Activated T-helper 1 cell treated with anti-CD3 and anti-CD28 coated beads, Interleukin-12 subunit alpha, Interleukin-12 subunit beta, Interleukin-2, Interleukin-4 antibody, amounts not matched to agents 30 ng/mL and 10 ng/mL and 1 ng/mL, durations not matched to agents 14 hours and 24 hours and 36 hours (primary cell): ENCODE measurements around the gene DDR2. TPM values are rescaled to one million over a fixed set of nuclear protein-coding genes. Genes with fewer than 3 reads are reported as not detected.

ENCODE experiments used
- DNase-seq: peaks from one replicate; pipeline ENCODE4 v3.0.0; 2021; ENCODE audit warnings: low spot score
- H3K27ac Mint-ChIP-seq: one replicate; pipeline ENCODE4 v1.8.0; 2021; ENCODE audit warnings: mild to moderate bottlenecking, mixed read lengths
- H3K27me3 Mint-ChIP-seq: one replicate; pipeline ENCODE4 v1.8.0; 2022; ENCODE audit warnings: mild to moderate bottlenecking, moderate library complexity, mixed read lengths; ENCODE audit not compliant: insufficient read depth
- H3K36me3 Mint-ChIP-seq: one replicate; pipeline ENCODE4 v1.8.0; 2021; ENCODE audit warnings: low read depth, mixed read lengths
- H3K4me1 Mint-ChIP-seq: one replicate; pipeline ENCODE4 v1.8.0; 2021; ENCODE audit warnings: low read depth, mixed read lengths
- H3K4me3 Mint-ChIP-seq: one replicate; pipeline ENCODE4 v1.8.0; 2021; ENCODE audit warnings: mild to moderate bottlenecking, moderate library complexity, mixed read lengths
- H3K9me3 Mint-ChIP-seq: one replicate; pipeline ENCODE4 v1.8.0; 2021; ENCODE audit warnings: mixed read lengths
- intact Hi-C: fragments of 100-400 bp; cut with micrococcal nuclease; formaldehyde crosslinking; loops from one replicate; pipeline ENCODE4 v1.15.1; 2024
- total RNA-seq: library from RNA; stranded (reverse); gene quantifications from 2 replicates; pipeline ENCODE4 v1.2.3, GENCODE V29; 2022

DDR2 gene
- total RNA-seq, 1 donor from 2014 or later, result 0.44 TPM

- H3K27me3 Mint-ChIP-seq, result peaks cover 8% of the 10 kb centered on the region
- no peak overlapping the region for H3K4me3 Mint-ChIP-seq
- H3K4me1 Mint-ChIP-seq, result no peaks in the 10 kb centered on the region
- intact Hi-C loops, result no loop called here
- DNase-seq, result no peak
- no peak overlapping the region for H3K27ac Mint-ChIP-seq
- H3K9me3 Mint-ChIP-seq, result no peaks in the 10 kb centered on the region
- no peaks in the 10 kb centered on the region for H3K36me3 Mint-ChIP-seq
Observed at GRCh38 chr1:162666006-162666645, 33.9 kb downstream of the DDR2 start.

DNA sequence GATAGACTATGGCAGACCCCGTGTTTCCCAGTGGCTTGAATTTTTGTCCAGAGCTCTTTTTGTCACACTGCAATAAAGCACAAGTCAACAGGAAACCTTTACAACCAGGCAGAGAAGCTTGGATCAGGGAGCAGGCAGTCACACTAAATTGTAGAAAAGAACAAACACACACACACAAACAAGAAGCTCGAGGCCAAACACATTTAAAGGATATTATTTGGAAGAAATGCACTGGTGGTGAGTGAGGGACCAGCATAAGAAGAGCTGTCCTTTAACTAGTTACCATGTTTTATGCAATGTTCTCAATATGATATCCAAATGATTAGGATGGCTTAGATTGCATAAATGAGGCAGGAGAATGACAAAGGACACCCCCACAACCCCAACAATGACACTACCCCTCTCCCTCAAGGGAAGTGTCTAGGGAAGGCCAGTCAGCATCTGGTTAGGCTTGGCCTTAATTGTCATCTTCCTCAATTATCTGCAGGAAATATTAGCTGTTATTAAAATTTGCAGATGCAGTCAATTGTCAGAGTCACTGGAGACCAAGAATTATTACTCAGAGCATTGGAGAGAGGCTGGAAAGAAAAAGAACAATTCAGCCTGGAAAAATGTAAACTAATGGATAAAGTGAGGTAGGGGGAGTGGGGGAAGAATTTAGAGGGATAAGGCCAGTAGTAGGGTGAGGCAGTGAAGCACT, 35.3 kb downstream of the DDR2 start:
- Mint-ChIP-seq H3K9me3 (no peaks in the 10 kb centered on the region), H3K4me1 (no peaks in the 10 kb centered on the region), H3K27ac (no peak overlapping the region), H3K27me3 (peaks cover 10% of the 10 kb centered on the region), H3K4me3 (no peak overlapping the region), H3K36me3 (no peaks in the 10 kb centered on the region)
- intact Hi-C loops, result no loop called here
- no peak for DNase-seq

DNA sequence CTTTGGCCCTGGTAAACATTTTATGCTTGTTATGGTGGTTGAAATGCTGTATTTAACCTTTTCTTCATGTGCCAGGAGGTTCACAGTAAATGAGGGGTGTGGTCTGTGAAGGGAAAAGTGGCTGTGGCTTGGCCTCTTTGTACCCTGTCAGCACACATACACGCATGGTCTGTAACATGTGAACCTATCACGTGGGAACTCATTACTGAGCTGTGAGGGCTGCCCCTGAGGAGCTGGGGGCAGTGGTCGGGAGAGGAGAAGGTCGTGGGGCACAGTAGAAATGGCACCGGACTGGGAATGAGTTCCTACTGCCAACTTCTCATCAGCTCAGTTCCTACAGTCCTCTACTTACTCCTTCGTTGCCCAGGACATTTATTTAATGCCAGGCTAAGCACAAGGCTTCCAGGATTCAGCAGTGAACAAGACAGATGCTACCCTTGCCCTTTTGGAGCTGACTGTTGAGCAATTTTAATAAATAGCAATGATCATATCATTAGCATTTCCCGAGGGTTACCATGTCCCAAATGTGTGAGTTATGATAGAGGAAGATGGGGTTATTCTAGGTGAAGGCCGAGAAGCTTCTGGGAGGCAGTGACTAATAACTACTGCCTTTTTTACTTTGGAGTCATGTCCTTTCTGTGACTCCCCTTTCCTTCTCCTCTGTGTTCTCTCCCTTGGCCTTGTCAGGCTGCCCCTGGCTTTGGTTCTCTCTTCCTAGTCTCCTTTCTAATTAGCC, 38.8 kb downstream of the DDR2 start:
- intact Hi-C loops, result no loop called here
- H3K4me1 Mint-ChIP-seq, result no peaks in the 10 kb centered on the region
- peaks cover 14% of the 10 kb centered on the region for H3K27me3 Mint-ChIP-seq
- no peak overlapping the region for H3K27ac Mint-ChIP-seq
- H3K4me3 Mint-ChIP-seq, result no peak overlapping the region
- H3K36me3 Mint-ChIP-seq, result no peaks in the 10 kb centered on the region
- no peak for DNase-seq
- H3K9me3 Mint-ChIP-seq, result no peaks in the 10 kb centered on the region

- H3K27me3 Mint-ChIP-seq, result peaks cover 14% of the 10 kb centered on the region
- no peaks in the 10 kb centered on the region for H3K9me3 Mint-ChIP-seq
- no peaks in the 10 kb centered on the region for H3K36me3 Mint-ChIP-seq
- DNase-seq, result no peak
- no peak overlapping the region for H3K4me3 Mint-ChIP-seq
- no peaks in the 10 kb centered on the region for H3K4me1 Mint-ChIP-seq
- intact Hi-C loops, result no loop called here
- H3K27ac Mint-ChIP-seq, result no peak overlapping the region
Observed at GRCh38 chr1:162671664-162672410, 39.6 kb downstream of the DDR2 start.

DNA sequence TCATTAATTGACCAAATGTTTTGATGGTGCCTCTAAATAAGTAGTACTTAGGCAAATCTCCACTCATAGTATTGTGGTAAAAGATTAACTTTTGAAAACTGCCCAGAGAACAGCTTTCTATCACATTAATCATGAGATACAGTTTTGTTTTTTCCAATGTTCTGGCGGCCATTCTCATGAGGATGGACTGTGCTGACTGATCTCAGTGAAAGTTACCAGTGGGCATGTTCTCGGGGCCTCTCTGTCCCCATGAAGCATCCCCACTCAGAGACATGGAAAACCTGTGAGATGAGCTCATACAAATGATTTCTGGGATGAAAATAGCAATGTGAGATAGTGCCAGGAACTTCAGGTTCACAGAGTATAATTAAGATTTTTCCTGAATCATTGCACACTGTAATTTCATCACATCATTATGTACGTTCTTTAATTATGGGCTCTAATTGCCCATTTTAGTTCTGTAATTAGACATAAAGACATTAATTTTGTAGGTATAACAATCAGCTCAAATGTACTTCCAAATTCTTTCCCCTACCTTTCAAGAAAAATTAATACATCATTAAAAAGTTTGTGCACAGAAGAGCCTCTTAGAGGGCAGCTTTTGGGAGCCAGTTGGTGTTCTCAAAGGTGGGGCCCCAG, 40.5 kb downstream of the DDR2 start:
- Mint-ChIP-seq H3K4me1 (no peaks in the 10 kb centered on the region), H3K27me3 (peaks cover 9% of the 10 kb centered on the region), H3K27ac (no peak overlapping the region), H3K36me3 (no peaks in the 10 kb centered on the region), H3K4me3 (no peak overlapping the region), H3K9me3 (no peaks in the 10 kb centered on the region)
- no peak for DNase-seq
- intact Hi-C loops, result no loop called here

DNA sequence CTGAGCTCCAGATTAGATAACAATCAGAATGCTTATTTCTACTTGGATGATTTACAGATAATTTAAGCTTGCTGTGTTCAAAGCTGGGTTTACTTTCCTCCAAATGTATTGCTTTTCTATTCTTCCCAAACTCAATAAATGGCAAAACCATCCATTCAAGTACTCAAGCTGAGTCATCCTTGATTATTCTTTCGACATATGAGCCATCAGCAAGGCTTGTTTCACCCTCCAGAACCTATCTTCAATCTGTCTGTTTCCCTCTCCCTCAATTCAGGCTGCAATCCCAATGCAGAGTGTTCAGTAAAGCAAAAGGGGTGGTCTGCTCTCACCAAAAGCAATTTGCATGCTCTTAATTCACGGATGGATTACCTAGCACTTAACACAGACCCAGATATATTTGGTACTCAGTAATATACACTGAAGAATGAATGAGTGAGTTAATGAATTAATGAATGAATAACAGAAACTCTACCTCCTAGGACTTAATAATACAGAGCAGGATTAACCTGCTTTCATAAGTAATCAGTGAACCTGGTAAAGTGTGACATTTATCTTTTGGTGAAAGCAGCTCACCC, 41.9 kb downstream of the DDR2 start:
- no peaks in the 10 kb centered on the region for H3K36me3 Mint-ChIP-seq
- intact Hi-C loops, result no loop called here
- H3K9me3 Mint-ChIP-seq, result no peaks in the 10 kb centered on the region
- no peak for DNase-seq
- no peak overlapping the region for H3K4me3 Mint-ChIP-seq
- no peaks in the 10 kb centered on the region for H3K4me1 Mint-ChIP-seq
- peaks cover 8% of the 10 kb centered on the region for H3K27me3 Mint-ChIP-seq
- H3K27ac Mint-ChIP-seq, result no peak overlapping the region

GRCh38 chr1:162676087-162676486, 43.8 kb downstream of the DDR2 start:
- intact Hi-C loops, result no loop called here
- DNase-seq, result no peak
- H3K27ac Mint-ChIP-seq, result no peak overlapping the region
- H3K36me3 Mint-ChIP-seq, result no peaks in the 10 kb centered on the region
- H3K4me3 Mint-ChIP-seq, result no peak overlapping the region
- H3K9me3 Mint-ChIP-seq, result no peaks in the 10 kb centered on the region
- no peaks in the 10 kb centered on the region for H3K4me1 Mint-ChIP-seq
- H3K27me3 Mint-ChIP-seq, result peaks cover 7% of the 10 kb centered on the region

GRCh38 chr1:162676750-162677149, 44.5 kb downstream of the DDR2 start:
- H3K27me3 Mint-ChIP-seq, result peaks cover 5% of the 10 kb centered on the region
- no peak for DNase-seq
- H3K4me3 Mint-ChIP-seq, result no peak overlapping the region
- H3K27ac Mint-ChIP-seq, result no peak overlapping the region
- H3K4me1 Mint-ChIP-seq, result no peaks in the 10 kb centered on the region
- no peaks in the 10 kb centered on the region for H3K9me3 Mint-ChIP-seq
- intact Hi-C loops, result no loop called here
- H3K36me3 Mint-ChIP-seq, result no peaks in the 10 kb centered on the region

DNA sequence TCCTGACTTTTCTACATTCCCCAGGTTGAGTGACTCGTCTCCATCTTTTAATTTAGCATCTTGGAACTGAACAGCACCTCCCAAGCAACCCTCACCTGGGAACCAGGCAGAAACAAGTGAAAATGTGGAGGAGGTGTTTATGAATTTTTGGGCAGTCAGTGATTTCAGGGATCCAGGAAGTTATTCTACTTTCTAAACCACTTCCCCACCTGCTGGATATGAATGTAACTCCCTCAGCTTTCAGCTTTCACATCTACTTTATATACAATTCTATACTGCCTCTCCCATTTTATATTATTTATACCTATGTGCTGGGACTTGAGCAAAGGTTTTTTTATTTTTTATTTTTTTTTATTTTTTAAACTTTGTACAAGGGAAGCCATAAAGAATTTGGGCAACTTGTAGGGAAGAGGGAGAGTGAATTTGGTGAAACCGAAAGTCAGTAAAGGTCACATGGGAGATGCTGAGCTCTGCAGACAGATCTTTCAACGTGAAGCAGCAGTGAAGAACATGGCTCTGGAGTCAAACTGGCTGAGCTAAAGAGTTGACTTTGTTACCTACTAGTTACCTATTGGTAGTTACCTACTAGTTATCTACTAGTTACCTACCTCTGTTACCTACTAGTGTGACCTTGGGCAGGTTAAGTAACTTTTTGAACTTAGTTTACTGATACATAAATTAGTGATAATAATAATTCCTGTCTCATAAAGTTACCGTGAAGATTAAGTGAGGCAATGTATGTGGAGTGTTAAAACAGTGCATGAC, 45.5 kb downstream of the DDR2 start:
- Mint-ChIP-seq H3K27ac (no peak overlapping the region), H3K4me1 (no peaks in the 10 kb centered on the region), H3K9me3 (no peaks in the 10 kb centered on the region), H3K36me3 (no peaks in the 10 kb centered on the region), H3K4me3 (no peak overlapping the region), H3K27me3 (peaks cover 5% of the 10 kb centered on the region)
- intact Hi-C loops, result no loop called here
- no peak for DNase-seq

DNA sequence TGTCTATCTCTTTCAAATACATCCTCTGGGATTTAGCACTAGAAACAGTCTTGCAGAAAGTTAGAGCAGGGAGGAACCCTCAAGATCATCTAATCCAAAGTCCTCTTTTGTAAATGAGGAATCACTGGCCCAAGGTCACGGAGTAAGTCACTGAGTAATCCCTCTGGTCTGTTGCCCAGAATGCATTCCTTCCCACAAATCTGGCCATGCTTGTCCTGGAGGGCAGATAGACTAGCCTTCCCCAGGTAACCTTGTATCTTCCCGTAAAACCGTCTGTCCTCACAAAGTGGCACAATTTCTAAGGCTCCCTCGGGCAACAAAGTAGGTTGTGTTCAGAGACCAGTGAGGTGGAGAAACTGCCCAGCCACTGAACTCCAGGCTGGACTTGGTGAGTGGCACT, 46.2 kb downstream of the DDR2 start:
- Mint-ChIP-seq H3K36me3 (no peaks in the 10 kb centered on the region), H3K27ac (no peak overlapping the region), H3K4me1 (no peaks in the 10 kb centered on the region), H3K27me3 (peaks cover 4% of the 10 kb centered on the region), H3K9me3 (no peaks in the 10 kb centered on the region), H3K4me3 (no peak overlapping the region)
- intact Hi-C loops, result no loop called here
- no peak for DNase-seq

DNA sequence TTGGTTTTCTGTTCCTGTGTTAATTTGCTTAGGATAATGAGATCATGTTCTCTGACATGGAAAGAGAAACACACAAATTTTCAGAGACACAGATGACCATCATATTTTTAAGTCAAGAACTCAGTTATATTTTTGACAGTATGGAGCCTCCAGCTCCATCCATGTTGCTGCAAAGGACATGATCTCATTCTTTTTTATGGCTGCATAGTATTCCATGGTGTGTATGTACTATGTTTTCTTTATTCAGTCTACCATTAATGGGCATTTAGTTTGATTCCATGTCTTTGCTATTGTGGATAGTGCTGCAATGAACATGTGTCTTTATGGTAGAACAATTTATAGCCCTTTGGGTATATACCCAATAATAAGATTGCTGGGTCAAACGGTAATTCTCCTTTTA, 47.0 kb downstream of the DDR2 start:
- no peak for DNase-seq
- no peaks in the 10 kb centered on the region for H3K4me1 Mint-ChIP-seq
- peaks cover 2% of the 10 kb centered on the region for H3K27me3 Mint-ChIP-seq
- intact Hi-C loops, result no loop called here
- no peak overlapping the region for H3K27ac Mint-ChIP-seq
- no peaks in the 10 kb centered on the region for H3K9me3 Mint-ChIP-seq
- no peaks in the 10 kb centered on the region for H3K36me3 Mint-ChIP-seq
- no peak overlapping the region for H3K4me3 Mint-ChIP-seq
